ENCODE data around the gene LCN10. TPM values are rescaled to one million over a fixed set of nuclear protein-coding genes. Genes with fewer than 3 reads are reported as not detected.

Gene LCN10
- total RNA-seq, 2 experiments from 2014 or later: not detected

- Histone ChIP-seq H3K4me3 (ENCODE audit: low read length) (no peak overlapping the region), H3K36me3 (ENCODE audit: insufficient read depth, low read length) (no peaks in the 10 kb centered on the region), H3K9me3 (ENCODE audit: control insufficient read depth in 1 of 2, insufficient read depth in 1 of 2, low read length in 2 of 2) (peaks cover 4 to 51% of the 10 kb centered on the region in 2 experiments), H3K27ac (ENCODE audit: low read depth in 1 of 2, low read length in 2 of 2) (no peak overlapping the region), H3K27me3 (ENCODE audit: control insufficient read depth in 1 of 2, insufficient read depth in 2 of 2, low read length in 2 of 2) (peaks cover 0 to 3% of the 10 kb centered on the region in 2 experiments), H3K4me1 (ENCODE audit: insufficient read depth, low read length) (no peaks in the 10 kb centered on the region)
- ATAC-seq (ENCODE audit: poor library complexity) (no peak), DNase-seq (peak in 2 of 14 experiments; percentile 2 to 14)
- Mint-ChIP-seq H3K4me3 (no peak overlapping the region), H3K4me1 (ENCODE audit: low read depth) (no peaks in the 10 kb centered on the region), H3K27me3 (peaks cover 24% of the 10 kb centered on the region), H3K27ac (no peak overlapping the region), H3K9me3 (no peaks in the 10 kb centered on the region), H3K36me3 (ENCODE audit: low read depth) (no peaks in the 10 kb centered on the region)
- intact Hi-C loops (cut with DNase I, micrococcal nuclease): no loop called here
- POLR2A ChIA-PET: no interaction called here
- TF ChIP-seq CTCF (IDR thresholded peaks at IDR 0.05): no peak
- CTCF ChIA-PET: interaction anchor here (1.2 kb wide), 1 partner anchor 271 kb away, joined by 3 read pairs; no protein-coding TSS in a partner anchor
These were observed 15.0 kb upstream of the LCN10 start for GRCh38 chr9:136757751-136758140.

GRCh38 chr9:136757328-136757727 is 14.6 kb upstream of the LCN10 start:
- no peak overlapping the region for H3K4me3 ChIP-seq (ENCODE audit: low read length)
- Mint-ChIP-seq H3K27me3 (peaks cover 28% of the 10 kb centered on the region), H3K4me1 (ENCODE audit: low read depth) (no peaks in the 10 kb centered on the region), H3K36me3 (ENCODE audit: low read depth) (no peaks in the 10 kb centered on the region), H3K27ac (no peak overlapping the region), H3K9me3 (peaks cover 4% of the 10 kb centered on the region), H3K4me3 (no peak overlapping the region)
- TF ChIP-seq CTCF (IDR thresholded peaks at IDR 0.05): no peak
- H3K27ac ChIP-seq (ENCODE audit: low read depth in 1 of 2, low read length in 2 of 2): no peak overlapping the region
- no peaks in the 10 kb centered on the region for H3K36me3 ChIP-seq (ENCODE audit: insufficient read depth, low read length)
- peak in 1 of 14 experiments; percentile 3 for DNase-seq
- intact Hi-C loops (cut with DNase I, micrococcal nuclease): no loop called here
- ATAC-seq (ENCODE audit: poor library complexity): no peak
- ChIA-PET CTCF (interaction anchor here (1.2 kb wide), 1 partner anchor 272 kb away, joined by 3 read pairs; no protein-coding TSS in a partner anchor), POLR2A (no interaction called here)
- no peaks in the 10 kb centered on the region for H3K4me1 ChIP-seq (ENCODE audit: insufficient read depth, low read length)
- peaks cover 0 to 3% of the 10 kb centered on the region in 2 experiments for H3K27me3 ChIP-seq (ENCODE audit: control insufficient read depth in 1 of 2, insufficient read depth in 2 of 2, low read length in 2 of 2)
- H3K9me3 ChIP-seq (ENCODE audit: control insufficient read depth in 1 of 2, insufficient read depth in 1 of 2, low read length in 2 of 2): peaks cover 8 to 52% of the 10 kb centered on the region in 2 experiments

GRCh38 chr9:136756836-136757235 is 14.1 kb upstream of the LCN10 start:
- Histone ChIP-seq H3K4me1 (ENCODE audit: insufficient read depth, low read length) (no peaks in the 10 kb centered on the region), H3K36me3 (ENCODE audit: insufficient read depth, low read length) (no peaks in the 10 kb centered on the region), H3K4me3 (ENCODE audit: low read length) (no peak overlapping the region), H3K27ac (ENCODE audit: low read depth in 1 of 2, low read length in 2 of 2) (no peak overlapping the region), H3K9me3 (ENCODE audit: control insufficient read depth in 1 of 2, insufficient read depth in 1 of 2, low read length in 2 of 2) (peaks cover 10 to 53% of the 10 kb centered on the region in 2 experiments), H3K27me3 (ENCODE audit: control insufficient read depth in 1 of 2, insufficient read depth in 2 of 2, low read length in 2 of 2) (peaks cover 0 to 3% of the 10 kb centered on the region in 2 experiments)
- ATAC-seq (ENCODE audit: poor library complexity) (no peak), DNase-seq (peak in 1 of 14 experiments; percentile 23)
- no peak overlapping the region for H3K27ac Mint-ChIP-seq
- no peak overlapping the region for H3K4me3 Mint-ChIP-seq
- POLR2A ChIA-PET: no interaction called here
- no peaks in the 10 kb centered on the region for H3K4me1 Mint-ChIP-seq (ENCODE audit: low read depth)
- peaks cover 6% of the 10 kb centered on the region for H3K9me3 Mint-ChIP-seq
- CTCF ChIA-PET: no interaction called here
- H3K36me3 Mint-ChIP-seq (ENCODE audit: low read depth): no peaks in the 10 kb centered on the region
- intact Hi-C loops (cut with DNase I, micrococcal nuclease): no loop called here
- TF ChIP-seq CTCF (IDR thresholded peaks at IDR 0.05): no peak
- peaks cover 30% of the 10 kb centered on the region for H3K27me3 Mint-ChIP-seq

All from CD4-positive, alpha-beta T cell (primary cell).